ENCODE results near the gene USP46. TPM values are rescaled to one million over a fixed set of nuclear protein-coding genes. Genes with fewer than 3 reads are reported as not detected.

USP46 gene
- total RNA-seq, 1 experiment from 2014 or later = 21.3 TPM

GRCh38 chr4:52643785-52644244, 15.3 kb downstream of the USP46 start:
- Histone ChIP-seq H3K36me3 (replicated peaks; ENCODE audit: control insufficient read depth, insufficient read depth, low read length) (no peaks in the 10 kb centered on the region; the same call in 1 of the 2 replicates), H3K27me3 (ENCODE audit: control insufficient read depth, insufficient read depth, low read length) (no peaks in the 10 kb centered on the region), H3K4me3 (ENCODE audit: insufficient read depth, low read depth, low read length) (no peak overlapping the region)
- DNase-seq = no peak

- Histone ChIP-seq H3K27me3 (ENCODE audit: control insufficient read depth, insufficient read depth, low read length) (no peaks in the 10 kb centered on the region), H3K4me3 (ENCODE audit: insufficient read depth, low read depth, low read length) (no peak overlapping the region), H3K36me3 (replicated peaks; ENCODE audit: control insufficient read depth, insufficient read depth, low read length) (no peaks in the 10 kb centered on the region; the same call in 1 of the 2 replicates)
- no peak for DNase-seq
These were observed 15.9 kb downstream of the USP46 start for GRCh38 chr4:52643190-52643589.

- DNase-seq = no peak
- Histone ChIP-seq H3K27me3 (ENCODE audit: control insufficient read depth, insufficient read depth, low read length) (no peaks in the 10 kb centered on the region), H3K36me3 (replicated peaks; ENCODE audit: control insufficient read depth, insufficient read depth, low read length) (no peaks in the 10 kb centered on the region; the same call in 1 of the 2 replicates), H3K4me3 (ENCODE audit: insufficient read depth, low read depth, low read length) (no peak overlapping the region)
These were observed 17.1 kb downstream of the USP46 start for GRCh38 chr4:52641854-52642563.

- no peak for DNase-seq
- no peaks in the 10 kb centered on the region for H3K27me3 ChIP-seq (ENCODE audit: control insufficient read depth, insufficient read depth, low read length)
- no peaks in the 10 kb centered on the region; the same call in 1 of the 2 replicates for H3K36me3 ChIP-seq (replicated peaks; ENCODE audit: control insufficient read depth, insufficient read depth, low read length)
- H3K4me3 ChIP-seq (ENCODE audit: insufficient read depth, low read depth, low read length) = no peak overlapping the region
These were observed 18.1 kb downstream of the USP46 start for GRCh38 chr4:52640808-52641565.

GRCh38 chr4:52638717-52639116, 20.4 kb downstream of the USP46 start:
- Histone ChIP-seq H3K4me3 (ENCODE audit: insufficient read depth, low read depth, low read length) (no peak overlapping the region), H3K36me3 (replicated peaks; ENCODE audit: control insufficient read depth, insufficient read depth, low read length) (no peaks in the 10 kb centered on the region; the same call in 1 of the 2 replicates), H3K27me3 (ENCODE audit: control insufficient read depth, insufficient read depth, low read length) (no peaks in the 10 kb centered on the region)
- DNase-seq = no peak

- Histone ChIP-seq H3K27me3 (ENCODE audit: control insufficient read depth, insufficient read depth, low read length) (no peaks in the 10 kb centered on the region), H3K4me3 (ENCODE audit: insufficient read depth, low read depth, low read length) (no peak overlapping the region), H3K36me3 (replicated peaks; ENCODE audit: control insufficient read depth, insufficient read depth, low read length) (no peaks in the 10 kb centered on the region; the same call in 1 of the 2 replicates)
- DNase-seq = no peak
These were observed 22.0 kb downstream of the USP46 start for GRCh38 chr4:52637116-52637515.

- no peak for DNase-seq
- Histone ChIP-seq H3K4me3 (ENCODE audit: insufficient read depth, low read depth, low read length) (no peak overlapping the region), H3K36me3 (replicated peaks; ENCODE audit: control insufficient read depth, insufficient read depth, low read length) (no peaks in the 10 kb centered on the region; the same call in 1 of the 2 replicates), H3K27me3 (ENCODE audit: control insufficient read depth, insufficient read depth, low read length) (no peaks in the 10 kb centered on the region)
These were observed 23.5 kb downstream of the USP46 start for GRCh38 chr4:52635560-52635959.

- Histone ChIP-seq H3K36me3 (replicated peaks; ENCODE audit: control insufficient read depth, insufficient read depth, low read length) (no peaks in the 10 kb centered on the region; the same call in 1 of the 2 replicates), H3K27me3 (ENCODE audit: control insufficient read depth, insufficient read depth, low read length) (no peaks in the 10 kb centered on the region), H3K4me3 (ENCODE audit: insufficient read depth, low read depth, low read length) (no peak overlapping the region)
- no peak for DNase-seq
These were observed 24.0 kb downstream of the USP46 start for GRCh38 chr4:52635130-52635529.

- no peaks in the 10 kb centered on the region for H3K36me3 ChIP-seq (replicated peaks; ENCODE audit: control insufficient read depth, insufficient read depth, low read length)
- no peak for DNase-seq
- no peak overlapping the region for H3K4me3 ChIP-seq (ENCODE audit: insufficient read depth, low read depth, low read length)
These were observed 25.3 kb downstream of the USP46 start for GRCh38 chr4:52633846-52634245.

GRCh38 chr4:52628974-52629373, 30.1 kb downstream of the USP46 start:
- H3K27me3 ChIP-seq (ENCODE audit: control insufficient read depth, insufficient read depth, low read length) = no peaks in the 10 kb centered on the region
- no peaks in the 10 kb centered on the region; the same call in none of the 2 replicates for H3K36me3 ChIP-seq (replicated peaks; ENCODE audit: control insufficient read depth, insufficient read depth, low read length)
- H3K4me3 ChIP-seq (ENCODE audit: insufficient read depth, low read depth, low read length) = no peak overlapping the region
- DNase-seq = no peak

More at GRCh38 chr4:52633846-52634245, 25.3 kb downstream of the USP46 start:
- no peaks in the 10 kb centered on the region for H3K27me3 ChIP-seq (ENCODE audit: control insufficient read depth, insufficient read depth, low read length)

GRCh38 chr4:52628543-52628942, 30.6 kb downstream of the USP46 start:
- no peaks in the 10 kb centered on the region; the same call in none of the 2 replicates for H3K36me3 ChIP-seq (replicated peaks; ENCODE audit: control insufficient read depth, insufficient read depth, low read length)
- H3K4me3 ChIP-seq (ENCODE audit: insufficient read depth, low read depth, low read length) = no peak overlapping the region
- H3K27me3 ChIP-seq (ENCODE audit: control insufficient read depth, insufficient read depth, low read length) = no peaks in the 10 kb centered on the region
- no peak for DNase-seq

- no peak overlapping the region for H3K4me3 ChIP-seq (ENCODE audit: insufficient read depth, low read depth, low read length)
- H3K27me3 ChIP-seq (ENCODE audit: control insufficient read depth, insufficient read depth, low read length) = no peaks in the 10 kb centered on the region
- no peaks in the 10 kb centered on the region; the same call in none of the 2 replicates for H3K36me3 ChIP-seq (replicated peaks; ENCODE audit: control insufficient read depth, insufficient read depth, low read length)
- DNase-seq = no peak
These were observed 31.2 kb downstream of the USP46 start for GRCh38 chr4:52627876-52628275.

- H3K36me3 ChIP-seq (replicated peaks; ENCODE audit: control insufficient read depth, insufficient read depth, low read length) = no peaks in the 10 kb centered on the region; the same call in none of the 2 replicates
These were observed 33.9 kb downstream of the USP46 start for GRCh38 chr4:52625216-52625615.

GRCh38 chr4:52622564-52622963, 36.5 kb downstream of the USP46 start:
- no peak for DNase-seq
- Histone ChIP-seq H3K36me3 (replicated peaks; ENCODE audit: control insufficient read depth, insufficient read depth, low read length) (no peaks in the 10 kb centered on the region; the same call in none of the 2 replicates), H3K4me3 (ENCODE audit: insufficient read depth, low read depth, low read length) (no peak overlapping the region), H3K27me3 (ENCODE audit: control insufficient read depth, insufficient read depth, low read length) (no peaks in the 10 kb centered on the region)

More at GRCh38 chr4:52625216-52625615, 33.9 kb downstream of the USP46 start:
- Histone ChIP-seq H3K27me3 (ENCODE audit: control insufficient read depth, insufficient read depth, low read length) (no peaks in the 10 kb centered on the region), H3K4me3 (ENCODE audit: insufficient read depth, low read depth, low read length) (no peak overlapping the region)
- no peak for DNase-seq

- Histone ChIP-seq H3K4me3 (ENCODE audit: insufficient read depth, low read depth, low read length) (no peak overlapping the region), H3K36me3 (replicated peaks; ENCODE audit: control insufficient read depth, insufficient read depth, low read length) (no peaks in the 10 kb centered on the region; the same call in 1 of the 2 replicates), H3K27me3 (ENCODE audit: control insufficient read depth, insufficient read depth, low read length) (no peaks in the 10 kb centered on the region)
- DNase-seq = no peak
These were observed 37.5 kb downstream of the USP46 start for GRCh38 chr4:52621567-52621966.

Measured in H7 (cell line).